Keratinocyte (primary cell): ENCODE data around the gene ACAT2. TPM values are rescaled to one million over a fixed set of nuclear protein-coding genes. Genes with fewer than 3 reads are reported as not detected.

Source experiments
- DNase-seq: peaks from one replicate; pipeline ENCODE4 v3.0.0-alpha.2; 2011; ENCODE audit warnings: low read depth, missing footprints, low spot score
- FAIRE-seq: peaks from 2 replicates; lab custom pipeline; 2011; peaks lifted over from hg19 to GRCh38; lab: Jason Lieb, UNC
- H2AFZ ChIP-seq: 2 replicates; pipeline ENCODE4 v1.6.0; 2012; ENCODE audit warnings: low read length, control low read depth, inconsistent platforms; ENCODE audit not compliant: control insufficient read depth
- H3K27ac ChIP-seq: 2 replicates; pipeline ENCODE4 v1.5.1; 2011; ENCODE audit warnings: low read length; ENCODE audit not compliant: control insufficient read depth, insufficient read depth
- H3K27me3 ChIP-seq: 3 replicates; pipeline ENCODE4 v1.6.0; 2011; ENCODE audit warnings: low read length; ENCODE audit not compliant: control insufficient read depth, insufficient read depth; ENCODE audit errors: extremely low read depth
- H3K36me3 ChIP-seq, 2 experiments: 2 replicates in 1 of 2; 3 replicates in 1 of 2; pipeline ENCODE4 v1.5.1; 2011; ENCODE audit warnings: low read length in 2 of 2, mild to moderate bottlenecking in 1 of 2; ENCODE audit not compliant: control insufficient read depth in 2 of 2, insufficient read depth in 2 of 2; ENCODE audit errors: extremely low read depth in 1 of 2
- H3K4me1 ChIP-seq: 3 replicates; pipeline ENCODE4 v1.5.1; 2011; ENCODE audit warnings: low read length; ENCODE audit not compliant: control insufficient read depth, insufficient read depth; ENCODE audit errors: extremely low read depth
- H3K4me2 ChIP-seq: 3 replicates; pipeline ENCODE4 v1.6.0; 2011; ENCODE audit warnings: low read depth, low read length; ENCODE audit not compliant: control insufficient read depth, insufficient read depth; ENCODE audit errors: extremely low read depth
- H3K4me3 ChIP-seq, 3 experiments: fragments of 200-600 bp in 1 of 3; sonication (generic) in 1 of 3; 2 replicates in 2 of 3; 3 replicates in 1 of 3; pipeline ENCODE4 v1.5.1; 2011 to 2016; ENCODE audit warnings: low read length in 3 of 3, mild to moderate bottlenecking in 3 of 3, control low read depth in 2 of 3, inconsistent platforms in 1 of 3, low read depth in 1 of 3, mixed read lengths in 1 of 3, mixed run types in 1 of 3, moderate library complexity in 1 of 3; ENCODE audit not compliant: control insufficient read depth in 2 of 3, insufficient read depth in 2 of 3; ENCODE audit errors: extremely low read depth in 1 of 3
- H3K79me2 ChIP-seq: 2 replicates; pipeline ENCODE4 v1.6.0; 2012; ENCODE audit warnings: low read length; ENCODE audit not compliant: control insufficient read depth, insufficient read depth
- H3K9ac ChIP-seq: 3 replicates; pipeline ENCODE4 v1.6.0; 2011; ENCODE audit warnings: low read length; ENCODE audit not compliant: control insufficient read depth, insufficient read depth; ENCODE audit errors: extremely low read depth
- H3K9me1 ChIP-seq: 3 replicates; pipeline ENCODE4 v1.6.0; 2011; ENCODE audit warnings: low read length; ENCODE audit not compliant: control insufficient read depth, insufficient read depth; ENCODE audit errors: extremely low read depth
- H3K9me3 ChIP-seq: 2 replicates; pipeline ENCODE4 v1.5.1; 2012; ENCODE audit warnings: low read depth, low read length; ENCODE audit not compliant: control insufficient read depth
- H4K20me1 ChIP-seq: 3 replicates; pipeline ENCODE4 v1.6.0; 2011; ENCODE audit warnings: low read length; ENCODE audit not compliant: control insufficient read depth, insufficient read depth; ENCODE audit errors: extremely low read depth
- CTCF ChIP-seq, 3 experiments: IDR thresholded peaks in 1 of 3; conservative IDR thresholded peaks in 1 of 3; optimal IDR thresholded peaks in 1 of 3; 2 replicates in 2 of 3; 3 replicates in 1 of 3; pipeline versions ENCODE3 to v1.5.1; 2011; ENCODE audit warnings: low read length in 3 of 3, mild to moderate bottlenecking in 3 of 3, moderate library complexity in 2 of 3, control low read depth in 1 of 3, inconsistent platforms in 1 of 3; ENCODE audit not compliant: insufficient read depth in 2 of 3; ENCODE audit errors: extremely low read depth in 1 of 3
- EZH2 ChIP-seq: IDR thresholded peaks from one replicate; pipeline ENCODE4 v1.6.1; 2012; ENCODE audit warnings: inconsistent platforms, mild to moderate bottlenecking, low read length, moderate library complexity
- dilution Hi-C: fragments of 300-500 bp; cut with MboI; formaldehyde crosslinking; loops from one replicate; pipeline ENCODE4 v1.7.0; 2020; ENCODE audit warnings: low sequenced_read_pairs; ENCODE audit not compliant: extremely low pct_ligation_motif_present
- polyA plus RNA-seq, 5 experiments: library from polyadenylated mRNA; depleted of rRNA in 3 of 5; stranded (reverse) in 3 of 5; stranded (forward) in 1 of 5; unstranded in 1 of 5; fragments of >200 nt; gene quantifications; 1 replicate in 1 of 5; 2 replicates in 3 of 5; 3 replicates in 1 of 5; pipeline versions ENCODE4 v1.2.1 to v1.2.3, GENCODE V29; 2011 to 2012; ENCODE audit warnings: missing spikeins in 2 of 5, low read depth in 1 of 5, low replicate concordance in 1 of 5

The ACAT2 gene
- polyA plus RNA-seq, 1 donor (not counting 4 experiments of a cell fraction or from before 2014, with no cell fraction given), result 205 TPM

- Histone ChIP-seq H3K9me3 (no peaks in the 10 kb centered on the region), H3K27ac (no peak overlapping the region), H3K4me3 (no peak overlapping the region), H3K4me1 (peaks cover 3% of the 10 kb centered on the region), H3K9me1 (no peaks in the 10 kb centered on the region), H2AFZ (no peak overlapping the region), H3K79me2 (peaks cover 9% of the 10 kb centered on the region), H3K9ac (no peak overlapping the region), H3K4me2 (no peak overlapping the region), H4K20me1 (no peaks in the 10 kb centered on the region), H3K36me3 (peaks cover 22 to 28% of the 10 kb centered on the region in 2 experiments), H3K27me3 (no peaks in the 10 kb centered on the region)
- dilution Hi-C loops, result no loop called here
- FAIRE-seq (no peak), DNase-seq (no peak)
- TF ChIP-seq EZH2 (no peak), CTCF (optimal IDR thresholded peaks at IDR 0.05 in 1 of 3, IDR thresholded peaks at IDR 0.05 in 1 of 3, conservative IDR thresholded peaks at IDR 0.05 in 1 of 3; ENCODE audit: extremely low read depth in 1 of 3, insufficient read depth in 2 of 3, low read length in 3 of 3) (no peak)
Observed at GRCh38 chr6:159753081-159753872, 8.6 kb upstream of the ACAT2 start.

- H3K27me3 ChIP-seq, result no peaks in the 10 kb centered on the region
- FAIRE-seq (no peak), DNase-seq (no peak)
- H3K27ac ChIP-seq, result no peak overlapping the region
- H2AFZ ChIP-seq, result no peak overlapping the region
- no peak overlapping the region for H3K4me3 ChIP-seq
- no peak for TF ChIP-seq EZH2
- no peak for TF ChIP-seq CTCF (optimal IDR thresholded peaks at IDR 0.05 in 1 of 3, IDR thresholded peaks at IDR 0.05 in 1 of 3, conservative IDR thresholded peaks at IDR 0.05 in 1 of 3; ENCODE audit: extremely low read depth in 1 of 3, insufficient read depth in 2 of 3, low read length in 3 of 3)
- H3K4me2 ChIP-seq, result no peak overlapping the region
- peaks cover 7% of the 10 kb centered on the region for H3K79me2 ChIP-seq
- H3K9me3 ChIP-seq, result no peaks in the 10 kb centered on the region
- H3K9me1 ChIP-seq, result no peaks in the 10 kb centered on the region
- H4K20me1 ChIP-seq, result no peaks in the 10 kb centered on the region
- dilution Hi-C loops, result no loop called here
- H3K9ac ChIP-seq, result no peak overlapping the region
- peaks cover 9% of the 10 kb centered on the region for H3K4me1 ChIP-seq
- peaks cover 22 to 34% of the 10 kb centered on the region in 2 experiments for H3K36me3 ChIP-seq
Observed at GRCh38 chr6:159754401-159754800, 7.4 kb upstream of the ACAT2 start.
